Upper lobe of left lung (tissue), 4 donors: ENCODE measurements around the gene PTPRN2.

Experiments
- CTCF ChIP-seq, 6 experiments: fragments of 450-650 bp in 4 of 6; fragments of 200-600 bp in 2 of 6; sonication (generic) in 2 of 6; IDR thresholded peaks; one replicate each; pipeline ENCODE4 v1.5.1; 2016 to 2019; ENCODE audit warnings: antibody characterized with exemption in 6 of 6
- POLR2A ChIP-seq, 4 donors: fragments of 450-650 bp; IDR thresholded peaks; one replicate each; pipeline ENCODE4 v1.5.1; 2016 to 2017; ENCODE audit warnings: antibody characterized with exemption in 4 of 4, mild to moderate bottlenecking in 2 of 4
- POLR2AphosphoS5 ChIP-seq, 2 donors: sonication (generic); formaldehyde crosslinking; IDR thresholded peaks; one replicate each; pipeline ENCODE4 v1.5.1; 2017; ENCODE audit warnings: antibody characterized with exemption in 2 of 2

- TF ChIP-seq CTCF (IDR thresholded peaks at IDR 0.05) = no peak
- TF ChIP-seq POLR2AphosphoS5 (IDR thresholded peaks at IDR 0.05) = no peak
- no peak for TF ChIP-seq POLR2A (IDR thresholded peaks at IDR 0.05)
Measured at GRCh38 chr7:157601530-157601929, 986.1 kb downstream of the PTPRN2 start.
